K562 (cell line): ENCODE results near the gene DCLK3. TPM values are rescaled to one million over a fixed set of nuclear protein-coding genes. Genes with fewer than 3 reads are reported as not detected.

ENCODE experiments used
- ATAC-seq: fragments of 200-7000 bp; cut with Tn5 transposase; 3 replicates; pipeline ENCODE4 v1.9.1; 2020; ENCODE audit warnings: moderate library complexity
- BruUV-seq: library from RNA; stranded (reverse); fragments of 400-500 nt; replicated peaks from 2 replicates; lab custom pipeline; 2021; lab: Mats Ljungman, UMichigan
- CTCF ChIA-PET: fragments of 300-600 bp; formaldehyde crosslinking; extraction: SDS; loops from one replicate; lab custom pipeline; 2021; ENCODE audit warnings: low intra/inter-chr PET ratio; lab: Yijun Ruan, JAX
- POLR2A ChIA-PET: fragments of 300-600, 350-650 bp; sonication (Branson Sonifier 250); formaldehyde crosslinking; extraction: SDS; loops from one replicate; lab custom pipeline; 2021; ENCODE audit warnings: antibody characterized with exemption, inconsistent platforms; lab: Yijun Ruan, JAX
- DNase-seq, 4 experiments: peaks; one replicate each; pipeline versions ENCODE4 v3.0.0 to v3.0.0-alpha.2; 2011 to 2018; ENCODE audit warnings: low spot score in 3 of 4, mixed read lengths in 3 of 4; ENCODE audit errors: extremely low read depth in 1 of 4
- FAIRE-seq: peaks from 2 replicates; lab custom pipeline; 2011; peaks lifted over from hg19 to GRCh38; lab: Jason Lieb, UNC
- H2AFZ ChIP-seq: 2 replicates; pipeline ENCODE4 v1.6.0; 2011; ENCODE audit warnings: low read depth, low read length, control low read depth, inconsistent platforms
- H3K27ac ChIP-seq: fragments of 200-600 bp; 3 replicates; pipeline ENCODE4 v1.8.0; 2011; ENCODE audit warnings: low read depth, mild to moderate bottlenecking, control low read depth, inconsistent platforms, low read length, moderate library complexity, mixed read lengths; ENCODE audit errors: extremely low read depth
- H3K27me3 ChIP-seq, 2 experiments: fragments of 300-600 bp in 1 of 2; 2 replicates in 1 of 2; 3 replicates in 1 of 2; pipeline versions ENCODE4 v1.6.0 to v1.8.0; 2011; ENCODE audit warnings: inconsistent platforms in 2 of 2, low read length in 2 of 2, mild to moderate bottlenecking in 1 of 2, mixed read lengths in 1 of 2, moderate library complexity in 1 of 2; ENCODE audit not compliant: control insufficient read depth in 2 of 2, insufficient read depth in 2 of 2
- H3K36me3 ChIP-seq: fragments of 300-600 bp; 3 replicates; pipeline ENCODE4 v1.8.0; 2011; ENCODE audit warnings: mild to moderate bottlenecking, low read length, inconsistent platforms; ENCODE audit not compliant: control insufficient read depth, insufficient read depth
- H3K4me1 ChIP-seq, 2 experiments: fragments of 200-600 bp in 1 of 2; replicated peaks in 1 of 2; 2 replicates in 1 of 2; 3 replicates in 1 of 2; pipeline versions ENCODE4 v1.5.1 to v1.8.0; 2011; ENCODE audit warnings: inconsistent platforms in 2 of 2, low read length in 2 of 2, mild to moderate bottlenecking in 1 of 2, mixed read lengths in 1 of 2, moderate library complexity in 1 of 2; ENCODE audit not compliant: control insufficient read depth in 2 of 2, insufficient read depth in 2 of 2
- H3K4me2 ChIP-seq: 2 replicates; pipeline ENCODE4 v1.6.1; 2011; ENCODE audit warnings: low read length, control low read depth, inconsistent platforms, mixed read lengths; ENCODE audit not compliant: insufficient read depth
- H3K4me3 ChIP-seq: fragments of 200-600 bp; sonication (generic), shearing (Covaris generic); 2 replicates; pipeline ENCODE4 v1.5.1; 2016; ENCODE audit warnings: control low read depth, inconsistent platforms
- H3K79me2 ChIP-seq: fragments of 200-600 bp; 3 replicates; pipeline ENCODE4 v1.8.0; 2011; ENCODE audit warnings: low read length, inconsistent platforms; ENCODE audit not compliant: control insufficient read depth, insufficient read depth
- H3K9ac ChIP-seq, 2 experiments: 2 replicates each; pipeline versions ENCODE4 v1.6.0 to v1.6.1; 2011; ENCODE audit warnings: low read depth in 2 of 2, low read length in 2 of 2, control low read depth in 1 of 2, inconsistent platforms in 1 of 2, mild to moderate bottlenecking in 1 of 2, mixed read lengths in 1 of 2; ENCODE audit not compliant: insufficient read depth in 1 of 2
- H3K9me1 ChIP-seq: one replicate; pipeline ENCODE4 v1.6.0; 2011; ENCODE audit warnings: inconsistent platforms, mild to moderate bottlenecking, low read length, moderate library complexity; ENCODE audit not compliant: control insufficient read depth, insufficient read depth
- H3K9me3 ChIP-seq: replicated peaks from 2 replicates; pipeline ENCODE4 v1.5.1; 2011; ENCODE audit warnings: low read depth, low read length, inconsistent platforms; ENCODE audit not compliant: control insufficient read depth, insufficient read depth
- H4K20me1 ChIP-seq: replicated peaks from 2 replicates; pipeline ENCODE4 v1.6.1; 2011; ENCODE audit warnings: low read length, inconsistent platforms, mixed read lengths; ENCODE audit not compliant: control insufficient read depth, insufficient read depth
- ETV5 ChIP-seq: sonication (generic); formaldehyde crosslinking; IDR thresholded peaks from 2 replicates; pipeline ENCODE4 v1.4.0; 2020; ENCODE audit warnings: low read depth, mild to moderate bottlenecking, missing genetic modification reagents
- POLR3A ChIP-seq: IDR thresholded peaks from 2 replicates; pipeline ENCODE4 v1.6.1; 2011; ENCODE audit warnings: borderline replicate concordance, mild to moderate bottlenecking, moderate library complexity; ENCODE audit not compliant: insufficient read length, insufficient read depth; ENCODE audit errors: extremely low read depth
- XRCC3 ChIP-seq: fragments of 450-650 bp; IDR thresholded peaks from 2 replicates; pipeline ENCODE4 v1.6.1; 2017; ENCODE audit warnings: mild to moderate bottlenecking, moderate library complexity
- ZNF507 ChIP-seq: conservative IDR thresholded peaks from 2 replicates; pipeline ENCODE4 v1.6.1; 2017; ENCODE audit warnings: missing genetic modification characterization, missing compliant biosample characterization
- ZSCAN32 ChIP-seq: fragments of 450-650 bp; formaldehyde crosslinking; IDR thresholded peaks from 2 replicates; pipeline ENCODE4 v1.4.0; 2020; ENCODE audit warnings: mild to moderate bottlenecking, moderate library complexity
- WGBS: fragments of 100-300 bp; shearing (Covaris generic); methylation state at CpG from one replicate; pipeline ENCODE4 v1.1.6; 2016; ENCODE audit warnings: low coverage, mixed read lengths; ENCODE audit not compliant: insufficient coverage; ENCODE audit errors: missing lambda C conversion rate; 5-methylcytosine and 5-hydroxymethylcytosine counted together
- in situ Hi-C: fragments of 300-500 bp; cut with MboI; formaldehyde crosslinking; loops from 4 replicates; pipeline ENCODE4 v1.15.0; 2018; ENCODE audit warnings: inconsistent platforms, mixed read lengths
- intact Hi-C: fragments of 100-400 bp; cut with micrococcal nuclease; formaldehyde crosslinking; loops from 2 replicates; pipeline ENCODE4 v1.14.2; 2022
- polyA plus RNA-seq, 8 experiments: library from polyadenylated mRNA; depleted of rRNA in 4 of 8; stranded (reverse) in 5 of 8; unstranded in 3 of 8; fragments of >200 nt; fragmentation: Nextera tagmentation in 2 of 8; fragmentation: Illumina TruSeq in 1 of 8; extraction: Ambion mirVana in 2 of 8; extraction: Trizol in 1 of 8; gene quantifications; 2 replicates each; pipeline versions ENCODE4 v1.2.1 to v1.2.3, GENCODE V29; 2011 to 2014; ENCODE audit warnings: inconsistent platforms in 1 of 8, missing spikeins in 1 of 8
- total RNA-seq, 7 experiments: library from RNA; depleted of rRNA in 6 of 7; stranded (reverse); fragments of >200 nt in 6 of 7; fragmentation: Illumina TruSeq in 2 of 7; extraction: Trizol in 2 of 7; gene quantifications; 2 replicates each; pipeline versions ENCODE4 v1.2.1 to v1.2.3, GENCODE V29; 2011 to 2021; ENCODE audit warnings: low replicate concordance in 1 of 7
- TF ChIP-seq, protein P1 (sequence below): fragments of 450-650 bp; IDR thresholded peaks from one replicate; pipeline ENCODE4 v1.6.1; 2018; ENCODE audit warnings: mild to moderate bottlenecking, moderate library complexity; ENCODE audit not compliant: partially characterized antibody
- TF ChIP-seq, protein P2 (sequence below): fragments of 250-450 bp; sonication (Bioruptor Pico); IDR thresholded peaks from 2 replicates; pipeline ENCODE4 v1.5.0; 2020; ENCODE audit warnings: mild to moderate bottlenecking
- TF ChIP-seq, protein P3 (sequence below): fragments of 250-450 bp; sonication (Bioruptor Pico); IDR thresholded peaks from 2 replicates; pipeline ENCODE4 v1.8.0; 2021; ENCODE audit warnings: moderate library complexity, mild to moderate bottlenecking, inconsistent platforms

The DCLK3 gene
- total and polyA plus RNA-seq, 9 of the 15 experiments (the other 6 are each of a cell fraction or from before 2014, with no cell fraction given), result not detected

DNA sequence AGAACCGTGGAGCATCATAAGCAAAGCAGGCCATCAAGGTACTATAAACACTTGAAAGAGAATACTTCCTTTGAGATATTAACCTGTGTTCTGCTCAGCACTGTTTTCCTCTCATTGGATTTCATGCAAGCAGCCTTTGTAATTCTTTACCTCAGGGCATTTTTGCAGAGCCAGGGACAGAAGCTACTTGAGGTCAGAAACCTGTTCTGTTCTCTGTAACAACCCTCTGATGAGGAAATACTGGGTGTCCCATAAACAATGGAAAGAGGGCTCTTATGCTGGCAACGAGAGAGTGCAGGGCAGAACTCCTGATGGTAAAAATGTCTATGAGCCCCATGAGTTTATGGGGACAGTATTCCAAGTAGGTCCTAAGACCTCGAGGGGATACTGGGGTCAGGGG, 66.0 kb downstream of the DCLK3 start:
- no peak for FAIRE-seq
- POLR2A ChIA-PET, result interaction anchor here (1.9 kb wide), 1 partner anchor 12 kb away, joined by 6 read pairs; no protein-coding TSS in a partner anchor
- 0% methylated on average over 3 of the region's 3 CpGs for WGBS
- intact Hi-C loops (no loop called here), in situ Hi-C loops (no loop called here)
- Histone ChIP-seq H3K4me3 (no peak overlapping the region), H3K4me1 (no peaks in the 10 kb centered on the region), H3K27ac (no peak overlapping the region), H2AFZ (no peak overlapping the region), H4K20me1 (no peaks in the 10 kb centered on the region), H3K9ac (no peak overlapping the region), H3K4me2 (no peak overlapping the region), H3K9me3 (no peaks in the 10 kb centered on the region), H3K27me3 (peaks cover 0 to 4% of the 10 kb centered on the region in 2 experiments; a peak in 1 of 5 replicates), H3K36me3 (no peaks in the 10 kb centered on the region), H3K79me2 (no peaks in the 10 kb centered on the region), H3K9me1 (no peaks in the 10 kb centered on the region)
- no peak for ATAC-seq
- no TSS peak for BruUV-seq
- TF ChIP-seq, protein P1, sequence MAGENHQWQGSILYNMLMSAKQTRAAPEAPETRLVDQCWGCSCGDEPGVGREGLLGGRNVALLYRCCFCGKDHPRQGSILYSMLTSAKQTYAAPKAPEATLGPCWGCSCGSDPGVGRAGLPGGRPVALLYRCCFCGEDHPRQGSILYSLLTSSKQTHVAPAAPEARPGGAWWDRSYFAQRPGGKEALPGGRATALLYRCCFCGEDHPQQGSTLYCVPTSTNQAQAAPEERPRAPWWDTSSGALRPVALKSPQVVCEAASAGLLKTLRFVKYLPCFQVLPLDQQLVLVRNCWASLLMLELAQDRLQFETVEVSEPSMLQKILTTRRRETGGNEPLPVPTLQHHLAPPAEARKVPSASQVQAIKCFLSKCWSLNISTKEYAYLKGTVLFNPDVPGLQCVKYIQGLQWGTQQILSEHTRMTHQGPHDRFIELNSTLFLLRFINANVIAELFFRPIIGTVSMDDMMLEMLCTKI, result no peak
- TF ChIP-seq, protein P2, sequence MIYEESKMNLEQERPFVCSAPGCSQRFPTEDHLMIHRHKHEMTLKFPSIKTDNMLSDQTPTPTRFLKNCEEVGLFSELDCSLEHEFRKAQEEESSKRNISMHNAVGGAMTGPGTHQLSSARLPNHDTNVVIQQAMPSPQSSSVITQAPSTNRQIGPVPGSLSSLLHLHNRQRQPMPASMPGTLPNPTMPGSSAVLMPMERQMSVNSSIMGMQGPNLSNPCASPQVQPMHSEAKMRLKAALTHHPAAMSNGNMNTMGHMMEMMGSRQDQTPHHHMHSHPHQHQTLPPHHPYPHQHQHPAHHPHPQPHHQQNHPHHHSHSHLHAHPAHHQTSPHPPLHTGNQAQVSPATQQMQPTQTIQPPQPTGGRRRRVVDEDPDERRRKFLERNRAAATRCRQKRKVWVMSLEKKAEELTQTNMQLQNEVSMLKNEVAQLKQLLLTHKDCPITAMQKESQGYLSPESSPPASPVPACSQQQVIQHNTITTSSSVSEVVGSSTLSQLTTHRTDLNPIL, result no peak
- TF ChIP-seq, protein P3, sequence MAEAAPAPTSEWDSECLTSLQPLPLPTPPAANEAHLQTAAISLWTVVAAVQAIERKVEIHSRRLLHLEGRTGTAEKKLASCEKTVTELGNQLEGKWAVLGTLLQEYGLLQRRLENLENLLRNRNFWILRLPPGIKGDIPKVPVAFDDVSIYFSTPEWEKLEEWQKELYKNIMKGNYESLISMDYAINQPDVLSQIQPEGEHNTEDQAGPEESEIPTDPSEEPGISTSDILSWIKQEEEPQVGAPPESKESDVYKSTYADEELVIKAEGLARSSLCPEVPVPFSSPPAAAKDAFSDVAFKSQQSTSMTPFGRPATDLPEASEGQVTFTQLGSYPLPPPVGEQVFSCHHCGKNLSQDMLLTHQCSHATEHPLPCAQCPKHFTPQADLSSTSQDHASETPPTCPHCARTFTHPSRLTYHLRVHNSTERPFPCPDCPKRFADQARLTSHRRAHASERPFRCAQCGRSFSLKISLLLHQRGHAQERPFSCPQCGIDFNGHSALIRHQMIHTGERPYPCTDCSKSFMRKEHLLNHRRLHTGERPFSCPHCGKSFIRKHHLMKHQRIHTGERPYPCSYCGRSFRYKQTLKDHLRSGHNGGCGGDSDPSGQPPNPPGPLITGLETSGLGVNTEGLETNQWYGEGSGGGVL (CRISPR knock-in tag), result no peak
- TF ChIP-seq POLR3A (no peak), ZNF507 (no peak), ETV5 (CRISPR knock-in tag) (no peak), ZSCAN32 (CRISPR knock-in tag) (no peak), XRCC3 (no peak)
- no peak for DNase-seq
- CTCF ChIA-PET, result no interaction called here
